H1 (cell line): ENCODE results near the gene GRK6.

Experiments
- CHD7 ChIP-seq: fragments of 300-600 bp; sonication (generic); IDR thresholded peaks from 2 replicates; pipeline ENCODE4 v1.7.1; 2012; ENCODE audit warnings: low read length, moderate library complexity, mild to moderate bottlenecking, inconsistent platforms; ENCODE audit not compliant: insufficient replicate concordance
- CTCF ChIP-seq, 3 experiments: IDR thresholded peaks; 1 replicate in 2 of 3; 2 replicates in 1 of 3; pipeline versions ENCODE4 v1.5.1 to v1.6.1; 2011; ENCODE audit warnings: low read length in 3 of 3, mild to moderate bottlenecking in 3 of 3, inconsistent platforms in 2 of 3, low read depth in 1 of 3, moderate library complexity in 1 of 3; ENCODE audit not compliant: insufficient read depth in 1 of 3; ENCODE audit errors: control extremely low read depth in 1 of 3
- POLR2A ChIP-seq, 2 experiments: IDR thresholded peaks; 1 replicate in 1 of 2; 2 replicates in 1 of 2; pipeline ENCODE4 v1.6.1; 2011; ENCODE audit warnings: low read depth in 2 of 2, low read length in 2 of 2, mild to moderate bottlenecking in 2 of 2; ENCODE audit errors: control extremely low read depth in 1 of 2
- SP1 ChIP-seq: IDR thresholded peaks from 2 replicates; pipeline ENCODE4 v1.6.1; 2011; ENCODE audit warnings: low read depth, low read length
- ZNF274 ChIP-seq: IDR thresholded peaks from 2 replicates; pipeline ENCODE4 v1.7.0; 2012; ENCODE audit warnings: low read length, borderline replicate concordance; ENCODE audit errors: extremely low read depth

GRCh38 chr5:177388521-177389052 is 37.9 kb upstream of the GRK6 start:
- TF ChIP-seq ZNF274 (no peak), POLR2A (IDR thresholded peaks at IDR 0.05; ENCODE audit: control extremely low read depth in 1 of 2, low read depth in 2 of 2, low read length in 2 of 2) (no peak), CTCF (IDR thresholded peaks at IDR 0.05; ENCODE audit: control extremely low read depth in 1 of 3, insufficient read depth in 1 of 3, low read depth in 1 of 3, low read length in 3 of 3) (no peak), CHD7 (no peak), SP1 (no peak)
